H1 (cell line): ENCODE results near the gene GFM1. TPM values are rescaled to one million over a fixed set of nuclear protein-coding genes. Genes with fewer than 3 reads are reported as not detected.

Experiments
- CTCF ChIA-PET: fragments of 300-600 bp; sonication (Branson Sonifier 250); formaldehyde crosslinking; loops from one replicate; lab custom pipeline; 2021; ENCODE audit not compliant: partially characterized antibody; lab: Charles Lee
- POLR2A ChIA-PET: fragments of 300-600 bp; sonication (Branson Sonifier 250); formaldehyde crosslinking; loops from one replicate; lab custom pipeline; 2021; ENCODE audit warnings: inconsistent platforms; ENCODE audit not compliant: partially characterized antibody; lab: Charles Lee
- DNase-seq, 2 experiments: peaks; one replicate each; pipeline versions ENCODE4 v3.0.0 to v3.0.0-alpha.2; 2010 to 2022; ENCODE audit warnings: low spot score in 2 of 2, low read depth in 1 of 2, mixed read lengths in 1 of 2
- FAIRE-seq: peaks from 2 replicates; lab custom pipeline; 2011; peaks lifted over from hg19 to GRCh38; lab: Jason Lieb, UNC
- H2AFZ ChIP-seq: 2 replicates; pipeline ENCODE4 v1.8.1; 2012; ENCODE audit warnings: low read length, inconsistent platforms
- H2AK5ac ChIP-seq: 2 replicates; pipeline ENCODE4 v1.6.1; 2013; ENCODE audit warnings: low read depth, low read length
- H2BK120ac ChIP-seq: replicated peaks from 2 replicates; pipeline ENCODE3; 2013; ENCODE audit warnings: low read depth, low read length, inconsistent platforms
- H2BK12ac ChIP-seq: 2 replicates; pipeline ENCODE4 v1.6.1; 2013; ENCODE audit warnings: low read depth, low read length
- H2BK15ac ChIP-seq: 2 replicates; pipeline ENCODE4 v1.6.1; 2013; ENCODE audit warnings: low read length
- H2BK20ac ChIP-seq: 2 replicates; pipeline ENCODE4 v1.6.1; 2013; ENCODE audit warnings: low read length
- H2BK5ac ChIP-seq: 2 replicates; pipeline ENCODE4 v1.6.1; 2013; ENCODE audit warnings: low read depth, low read length
- H3K14ac ChIP-seq: 2 replicates; pipeline ENCODE4 v1.6.1; 2013; ENCODE audit warnings: inconsistent platforms; ENCODE audit not compliant: insufficient read length
- H3K18ac ChIP-seq: 2 replicates; pipeline ENCODE4 v1.6.1; 2013; ENCODE audit warnings: low read length; ENCODE audit errors: extremely low read depth
- H3K23ac ChIP-seq: 2 replicates; pipeline ENCODE4 v1.6.1; 2013; ENCODE audit warnings: inconsistent platforms; ENCODE audit not compliant: insufficient read length
- H3K23me2 ChIP-seq: 2 replicates; pipeline ENCODE4 v1.6.1; 2013; ENCODE audit warnings: low read depth, low read length
- H3K27ac ChIP-seq: 2 replicates; pipeline ENCODE4 v1.6.1; 2011; ENCODE audit warnings: low read depth, low read length, inconsistent platforms
- H3K27me3 ChIP-seq, 4 experiments: replicated peaks in 1 of 4; 1 replicate in 1 of 4; 2 replicates in 3 of 4; pipeline versions ENCODE4 v1.6.1 to v1.8.1; 2011 to 2013; ENCODE audit warnings: low read length in 3 of 4, mild to moderate bottlenecking in 3 of 4, inconsistent platforms in 2 of 4, mixed read lengths in 2 of 4, moderate library complexity in 1 of 4; ENCODE audit not compliant: control insufficient read depth in 3 of 4, insufficient read depth in 3 of 4; ENCODE audit errors: extremely low read depth in 1 of 4
- H3K36me3 ChIP-seq, 4 experiments: 2 replicates each; pipeline versions ENCODE4 v1.6.1 to v1.8.1; 2011 to 2013; ENCODE audit warnings: mild to moderate bottlenecking in 4 of 4, low read length in 3 of 4, moderate library complexity in 2 of 4, control low read depth in 1 of 4, inconsistent platforms in 1 of 4; ENCODE audit not compliant: insufficient read depth in 4 of 4, control insufficient read depth in 2 of 4
- H3K4ac ChIP-seq: replicated peaks from 2 replicates; pipeline ENCODE3; 2013; ENCODE audit warnings: low read length, low read depth, mixed read lengths, inconsistent platforms; ENCODE audit not compliant: insufficient read length
- H3K4me1 ChIP-seq, 4 experiments: replicated peaks in 1 of 4; 1 replicate in 1 of 4; 2 replicates in 3 of 4; pipeline versions ENCODE4 v1.6.1 to v1.8.1; 2011 to 2013; ENCODE audit warnings: low read length in 3 of 4, inconsistent platforms in 2 of 4, mixed read lengths in 1 of 4; ENCODE audit not compliant: insufficient read depth in 4 of 4, control insufficient read depth in 3 of 4
- H3K4me2 ChIP-seq, 2 experiments: 2 replicates each; pipeline versions ENCODE4 v1.6.1 to v1.8.1; 2011 to 2013; ENCODE audit warnings: low read depth in 2 of 2, low read length in 2 of 2, control low read depth in 1 of 2, inconsistent platforms in 1 of 2, mild to moderate bottlenecking in 1 of 2; ENCODE audit not compliant: insufficient read depth in 1 of 2
- H3K4me3 ChIP-seq, 4 experiments: fragments of 200-600, 300-600 bp in 1 of 4; sonication (generic), shearing (Covaris generic), sonication (Bioruptor Twin) in 1 of 4; 2 replicates each; pipeline versions ENCODE4 v1.5.1 to v1.8.1; 2011 to 2016; ENCODE audit warnings: low read length in 4 of 4, low read depth in 3 of 4, control low read depth in 2 of 4, inconsistent platforms in 2 of 4, mild to moderate bottlenecking in 2 of 4, mixed read lengths in 1 of 4, moderate library complexity in 1 of 4; ENCODE audit not compliant: insufficient read depth in 2 of 4; ENCODE audit errors: extremely low read depth in 1 of 4
- H3K56ac ChIP-seq: replicated peaks from 2 replicates; pipeline ENCODE3; 2013; ENCODE audit warnings: low read depth, mild to moderate bottlenecking, mixed read lengths, low read length, inconsistent platforms; ENCODE audit not compliant: insufficient read length
- H3K79me1 ChIP-seq: 2 replicates; pipeline ENCODE4 v1.6.1; 2013; ENCODE audit warnings: low read depth, low read length, control low read depth
- H3K79me2 ChIP-seq, 2 experiments: 2 replicates each; pipeline versions ENCODE4 v1.6.1 to v1.8.1; 2012 to 2013; ENCODE audit warnings: low read length in 2 of 2, mild to moderate bottlenecking in 2 of 2, inconsistent platforms in 1 of 2; ENCODE audit not compliant: insufficient read depth in 2 of 2, control insufficient read depth in 1 of 2
- H3K9ac ChIP-seq, 4 experiments: replicated peaks in 1 of 4; 1 replicate in 1 of 4; 2 replicates in 3 of 4; pipeline versions ENCODE4 v1.6.1 to v1.8.1; 2011 to 2013; ENCODE audit warnings: low read depth in 3 of 4, low read length in 3 of 4, control low read depth in 2 of 4, mild to moderate bottlenecking in 2 of 4, moderate library complexity in 2 of 4, inconsistent platforms in 1 of 4; ENCODE audit errors: extremely low read depth in 1 of 4
- H3K9me3 ChIP-seq, 2 experiments: 2 replicates each; pipeline versions ENCODE4 v1.6.1 to v1.8.1; 2012 to 2013; ENCODE audit warnings: mild to moderate bottlenecking in 2 of 2, moderate library complexity in 2 of 2, control low read depth in 1 of 2, inconsistent platforms in 1 of 2, low read depth in 1 of 2, low read length in 1 of 2, mixed read lengths in 1 of 2; ENCODE audit not compliant: insufficient read depth in 2 of 2
- H4K20me1 ChIP-seq, 2 experiments: replicated peaks in 1 of 2; 2 replicates each; pipeline versions ENCODE3 to v1.8.1; 2011 to 2013; ENCODE audit warnings: inconsistent platforms in 2 of 2, low read length in 2 of 2, mild to moderate bottlenecking in 1 of 2; ENCODE audit not compliant: insufficient read depth in 2 of 2, control insufficient read depth in 1 of 2
- H4K5ac ChIP-seq: 2 replicates; pipeline ENCODE4 v1.6.1; 2013; ENCODE audit warnings: low read length, low read depth, mixed read lengths, inconsistent platforms; ENCODE audit not compliant: insufficient read length
- H4K8ac ChIP-seq: 2 replicates; pipeline ENCODE4 v1.8.0; 2013; ENCODE audit warnings: mild to moderate bottlenecking, moderate library complexity, low read length, inconsistent platforms; ENCODE audit not compliant: insufficient read depth; ENCODE audit errors: extremely low read depth
- H4K91ac ChIP-seq: replicated peaks from 2 replicates; pipeline ENCODE3; 2013; ENCODE audit warnings: low read length, mixed read lengths, inconsistent platforms; ENCODE audit not compliant: insufficient read length
- POLR2A ChIP-seq, 2 experiments: IDR thresholded peaks; 1 replicate in 1 of 2; 2 replicates in 1 of 2; pipeline ENCODE4 v1.6.1; 2011; ENCODE audit warnings: low read depth in 2 of 2, low read length in 2 of 2, mild to moderate bottlenecking in 2 of 2; ENCODE audit errors: control extremely low read depth in 1 of 2
- SP4 ChIP-seq: IDR thresholded peaks from 2 replicates; pipeline ENCODE4 v1.6.1; 2012; ENCODE audit warnings: low read length, inconsistent platforms
- WGBS, 2 experiments: shearing (Covaris generic) in 1 of 2; methylation state at CpG; one replicate each; pipeline versions ENCODE4 v1.1.6 to v1.1.7; 2013 to 2015; ENCODE audit warnings: low lambda C conversion rate in 2 of 2, mixed read lengths in 2 of 2, inconsistent platforms in 1 of 2, low coverage in 1 of 2, missing lambda C conversion rate in 1 of 2; ENCODE audit not compliant: insufficient replicate concordance in 2 of 2, insufficient coverage in 1 of 2, insufficient read length in 1 of 2; ENCODE audit errors: extremely low coverage in 1 of 2, missing lambda C conversion rate in 1 of 2; 5-methylcytosine and 5-hydroxymethylcytosine counted together
- polyA plus RNA-seq, 7 experiments: library from polyadenylated mRNA; depleted of rRNA in 3 of 7; stranded (reverse) in 5 of 7; unstranded in 2 of 7; fragments of >200 nt in 5 of 7; fragments of 200-250 nt in 2 of 7; gene quantifications; 1 replicate in 5 of 7; 2 replicates in 1 of 7; 4 replicates in 1 of 7; pipeline versions ENCODE4 v1.2.1 to v1.2.3, GENCODE V29; 2011 to 2013; ENCODE audit warnings: missing spikeins in 2 of 7, mixed read lengths in 2 of 7
- total RNA-seq: library from RNA; stranded (reverse); fragmentation: NEBNext Ultra II Directional; extraction: Animal tissue kit (Norgen Biotek cat#: 25700); gene quantifications from 2 replicates; pipeline ENCODE4 v1.2.1, GENCODE V29; 2021

GFM1 gene
- total and polyA plus RNA-seq, 2 of the 8 experiments (the other 6 are each of a cell fraction or from before 2014, with no cell fraction given): 10.9 to 45.3 TPM

DNA sequence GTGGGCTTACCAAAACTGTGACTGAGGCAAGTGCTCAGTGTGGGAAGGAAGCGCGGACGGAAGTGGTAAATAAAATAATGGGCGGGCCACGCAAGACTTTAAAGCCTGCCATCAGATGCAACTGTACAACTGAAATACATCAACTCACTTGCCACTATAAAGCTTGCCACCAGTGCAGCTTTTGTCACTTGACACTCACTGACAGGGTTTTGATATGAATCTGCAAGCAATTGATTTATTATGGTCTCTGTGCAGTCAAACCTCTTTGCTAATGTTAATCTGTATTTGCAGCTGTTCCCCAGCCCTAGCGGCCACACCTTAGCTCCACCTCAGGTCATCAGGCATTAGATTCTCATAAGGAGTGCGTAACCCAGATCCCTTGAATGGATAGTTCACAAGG lies 2.3 kb upstream of the GFM1 start:
- Histone ChIP-seq H3K27ac (no peak overlapping the region), H3K4me3 (no peak overlapping the region)
- no peak for TF ChIP-seq POLR2A (IDR thresholded peaks at IDR 0.05; ENCODE audit: control extremely low read depth in 1 of 2, low read depth in 2 of 2, low read length in 2 of 2)
- no peak for TF ChIP-seq SP4
- TF ChIP-seq, all 59 proteins: peak for 0
- Histone ChIP-seq H3K23ac (no peak overlapping the region), H2BK5ac (no peak overlapping the region), H2BK12ac (no peak overlapping the region), H3K4me1 (no peaks in the 10 kb centered on the region), H3K9me3 (no peaks in the 10 kb centered on the region), H2BK15ac (no peak overlapping the region), H2AK5ac (no peak overlapping the region), H4K5ac (no peak overlapping the region), H2BK120ac (no peak overlapping the region), H3K23me2 (no peaks in the 10 kb centered on the region), H3K79me1 (no peaks in the 10 kb centered on the region), H4K8ac (no peak overlapping the region), H3K27me3 (no peaks in the 10 kb centered on the region), H3K36me3 (peaks cover 0 to 4% (median 3%) of the 10 kb centered on the region in 4 experiments; a peak in 3 of 8 replicates), H4K91ac (no peak overlapping the region), H2AFZ (no peak overlapping the region), H3K4ac (no peak overlapping the region), H3K14ac (no peak overlapping the region), H3K9ac (no peak overlapping the region), H3K79me2 (peaks cover 0 to 25% of the 10 kb centered on the region in 2 experiments; a peak in 3 of 4 replicates), H4K20me1 (no peaks in the 10 kb centered on the region), H2BK20ac (no peak overlapping the region), H3K4me2 (no peak overlapping the region), H3K56ac (no peak overlapping the region), H3K18ac (no peak overlapping the region)
- ChIA-PET POLR2A (interaction anchor here (0.9 kb wide), 2 partner anchors 46 to 60 kb away, joined by 3 to 5 read pairs; no protein-coding TSS in a partner anchor), CTCF (interaction anchor here (0.7 to 1.7 kb wide), 6 partner anchors 16 to 102 kb away, joined by 3 to 9 read pairs (median 3); no protein-coding TSS in a partner anchor)
- DNase-seq: no peak
- no peak for FAIRE-seq
- 94% methylated on average over 7 of the region's 7 CpGs; no CpG with 5 or more reads in 1 of the 2 experiments for WGBS, 2 experiments
